GM13977 (cell line): ENCODE measurements around the gene PGM5.

Source experiments
- DNase-seq: peaks from one replicate; pipeline ENCODE4 v3.0.0; 2012; ENCODE audit warnings: low spot score
- in situ Hi-C: fragments of 300-500 bp; cut with MboI; formaldehyde crosslinking; loops from one replicate; pipeline ENCODE4 v1.12.0; 2022; ENCODE audit warnings: low sequenced_read_pairs, low pct_unique_long_range_greater_than_20kb, mixed read lengths, inconsistent platforms; ENCODE audit not compliant: unreplicated experiment
- TF ChIP-seq, protein P1 (sequence below): IDR thresholded peaks from 2 replicates; pipeline ENCODE4 v1.5.1; 2012; ENCODE audit warnings: mild to moderate bottlenecking, control low read depth; ENCODE audit not compliant: insufficient read depth; ENCODE audit errors: extremely low read depth, missing control alignments

PGM5 gene

DNA sequence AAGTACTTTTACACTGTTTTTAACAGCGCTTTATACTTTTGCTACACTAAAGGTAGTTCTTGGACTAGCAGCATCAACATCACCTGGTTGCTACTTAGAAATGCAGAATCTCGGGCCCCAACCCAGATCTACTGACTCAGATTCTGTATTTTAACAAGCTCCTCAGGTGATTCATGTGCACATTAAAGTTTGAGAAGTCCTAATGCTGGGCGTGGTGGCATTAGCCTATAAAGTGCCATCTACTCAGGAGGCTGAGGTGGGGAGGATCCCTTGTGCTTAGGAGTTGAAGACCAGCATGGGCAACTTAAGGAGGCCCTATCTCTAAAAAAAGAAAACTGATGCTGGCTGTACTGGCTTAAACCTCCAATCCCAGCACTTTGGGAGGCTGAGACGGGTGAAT is 157.6 kb downstream of the PGM5 start:
- in situ Hi-C loops: no loop called here
- no peak for DNase-seq
- TF ChIP-seq, protein P1, sequence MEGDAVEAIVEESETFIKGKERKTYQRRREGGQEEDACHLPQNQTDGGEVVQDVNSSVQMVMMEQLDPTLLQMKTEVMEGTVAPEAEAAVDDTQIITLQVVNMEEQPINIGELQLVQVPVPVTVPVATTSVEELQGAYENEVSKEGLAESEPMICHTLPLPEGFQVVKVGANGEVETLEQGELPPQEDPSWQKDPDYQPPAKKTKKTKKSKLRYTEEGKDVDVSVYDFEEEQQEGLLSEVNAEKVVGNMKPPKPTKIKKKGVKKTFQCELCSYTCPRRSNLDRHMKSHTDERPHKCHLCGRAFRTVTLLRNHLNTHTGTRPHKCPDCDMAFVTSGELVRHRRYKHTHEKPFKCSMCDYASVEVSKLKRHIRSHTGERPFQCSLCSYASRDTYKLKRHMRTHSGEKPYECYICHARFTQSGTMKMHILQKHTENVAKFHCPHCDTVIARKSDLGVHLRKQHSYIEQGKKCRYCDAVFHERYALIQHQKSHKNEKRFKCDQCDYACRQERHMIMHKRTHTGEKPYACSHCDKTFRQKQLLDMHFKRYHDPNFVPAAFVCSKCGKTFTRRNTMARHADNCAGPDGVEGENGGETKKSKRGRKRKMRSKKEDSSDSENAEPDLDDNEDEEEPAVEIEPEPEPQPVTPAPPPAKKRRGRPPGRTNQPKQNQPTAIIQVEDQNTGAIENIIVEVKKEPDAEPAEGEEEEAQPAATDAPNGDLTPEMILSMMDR: no peak

DNA sequence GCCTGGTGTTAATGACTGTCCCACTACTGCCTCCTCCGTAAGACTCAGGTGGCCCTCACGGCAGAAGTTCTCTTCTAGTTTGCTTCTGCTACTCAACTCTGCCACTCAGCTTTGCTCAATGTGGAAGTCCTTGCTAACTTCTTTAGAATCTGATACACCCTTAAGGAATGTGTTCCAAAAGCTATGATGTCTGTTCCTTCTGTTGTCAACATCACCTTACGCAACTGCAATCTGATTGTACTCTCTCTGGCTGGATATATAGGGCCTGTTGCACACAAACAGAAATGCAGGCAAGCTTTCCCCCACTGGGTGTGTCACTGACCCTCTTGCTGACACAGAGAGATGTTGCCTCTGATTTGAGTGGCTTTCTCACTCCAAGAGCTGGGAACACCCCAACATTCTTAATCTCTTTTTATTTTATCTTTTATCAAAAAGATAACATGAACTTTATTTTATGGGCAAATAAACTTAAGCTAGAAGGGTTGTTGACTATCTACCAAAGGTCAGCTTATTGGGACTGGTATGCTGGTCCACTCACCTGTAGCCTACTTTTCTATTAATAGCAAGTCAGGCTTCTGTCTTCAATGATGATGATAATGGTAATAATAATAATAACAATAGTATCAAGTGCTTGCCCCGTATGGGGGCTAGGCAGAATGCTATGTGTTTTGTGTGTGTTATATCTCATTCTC is 159.1 kb downstream of the PGM5 start:
- in situ Hi-C loops: no loop called here
- DNase-seq: no peak
- TF ChIP-seq, protein P1: no peak

DNA sequence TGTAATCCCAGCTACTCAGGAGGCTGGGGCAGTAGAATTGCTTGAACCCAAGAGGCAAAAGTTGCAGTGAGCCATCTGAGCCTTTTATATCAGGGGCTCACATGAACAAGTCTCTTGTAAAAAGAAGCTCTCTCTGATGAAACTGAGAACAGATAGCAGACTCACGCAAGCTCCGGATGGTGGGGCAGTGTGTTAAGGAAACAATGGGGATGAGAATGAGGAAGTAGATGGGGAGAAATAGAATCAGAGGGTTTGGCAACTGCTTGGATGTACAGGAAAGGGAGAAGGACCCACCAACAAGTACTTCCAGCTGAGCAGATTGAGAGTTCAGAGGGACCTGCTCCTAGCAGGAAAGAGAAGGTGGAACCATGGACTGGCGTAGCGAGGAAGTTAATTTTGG is 165.7 kb downstream of the PGM5 start:
- TF ChIP-seq, protein P1: no peak
- in situ Hi-C loops: no loop called here
- no peak for DNase-seq

DNA sequence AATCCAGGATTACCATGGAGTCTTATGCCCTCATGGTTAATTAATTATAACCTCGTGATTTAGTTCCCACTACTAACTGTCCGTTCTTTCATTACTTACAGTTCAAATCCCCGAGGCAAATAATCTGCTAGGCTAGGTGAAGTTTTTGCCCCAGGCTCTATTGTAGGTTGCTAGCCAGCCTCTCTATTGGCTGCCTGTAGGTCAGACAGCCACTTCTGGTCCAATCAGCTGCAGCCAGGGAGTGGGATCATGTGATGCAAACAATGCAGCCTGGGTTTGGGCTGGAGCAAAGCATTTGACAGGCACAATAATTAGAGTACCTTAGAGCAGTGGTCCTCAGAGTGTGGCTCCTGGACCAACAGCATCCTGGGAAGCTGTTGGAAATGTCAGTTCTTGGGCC is 166.5 kb downstream of the PGM5 start:
- TF ChIP-seq, protein P1: no peak
- in situ Hi-C loops: no loop called here
- no peak for DNase-seq

DNA sequence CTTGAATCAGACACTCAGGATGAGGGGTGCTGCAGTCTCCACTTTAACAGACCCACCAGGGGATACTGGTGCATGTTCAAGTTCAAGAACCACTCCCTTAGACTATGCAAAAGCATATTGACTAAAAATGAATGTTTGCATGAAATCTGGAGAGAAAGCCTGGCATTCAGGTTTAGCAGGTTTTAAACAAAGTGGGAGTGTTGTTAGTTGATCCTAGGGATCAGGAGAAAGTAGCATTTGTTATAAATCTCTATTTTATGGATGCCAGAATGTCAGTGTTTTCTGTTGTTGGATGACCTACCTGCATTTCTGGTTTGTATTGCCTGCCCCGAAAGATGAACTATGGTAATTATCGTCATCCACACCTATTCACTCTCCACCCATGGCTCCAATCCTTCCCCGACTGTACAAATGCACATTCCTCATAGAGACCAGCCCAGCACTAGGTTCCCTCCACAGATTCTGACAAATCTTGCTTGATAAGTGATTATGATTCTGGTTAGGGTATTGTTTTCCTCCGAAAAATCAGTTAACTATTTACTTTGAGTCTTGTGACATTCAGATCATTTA is 167.0 kb downstream of the PGM5 start:
- no peak for DNase-seq
- in situ Hi-C loops: no loop called here
- TF ChIP-seq, protein P1: no peak

DNA sequence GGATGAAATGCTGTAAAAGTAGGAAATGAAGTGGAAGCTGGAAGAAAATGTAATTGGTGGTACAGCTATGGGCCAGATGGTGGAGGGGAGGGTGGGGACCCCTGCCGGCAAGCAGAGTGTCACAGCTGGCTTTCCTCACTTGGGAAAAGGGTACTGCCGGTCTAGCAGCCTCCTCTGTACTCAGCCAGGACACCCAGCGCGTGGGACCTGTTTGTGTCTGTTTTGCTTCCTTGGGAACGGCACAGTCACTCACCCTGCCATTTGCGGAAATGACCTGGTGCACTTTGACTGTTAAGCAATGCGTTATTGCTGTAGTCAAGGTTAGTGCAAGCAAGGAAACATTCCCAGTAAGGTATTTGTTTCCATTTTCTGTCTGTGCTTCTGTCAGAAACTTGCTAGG is 174.2 kb downstream of the PGM5 start:
- in situ Hi-C loops: no loop called here
- no peak for DNase-seq
- TF ChIP-seq, protein P1: no peak
